Left ventricle myocardium inferior (tissue), 1 donor: Measurements from ENCODE around the gene OPCML. TPM values are rescaled to one million over a fixed set of nuclear protein-coding genes. Genes with fewer than 3 reads are reported as not detected.

Source experiments
- DNase-seq: peaks from one replicate; pipeline ENCODE4 v3.0.0-alpha.2; 2020
- H3K27ac ChIP-seq: fragments of 200-600 bp; replicated peaks from 2 replicates; pipeline ENCODE4 v1.8.0; 2021
- H3K27me3 ChIP-seq: fragments of 200-600 bp; 2 replicates; pipeline ENCODE4 v1.8.0; 2021; ENCODE audit warnings: low read depth
- H3K36me3 ChIP-seq: fragments of 200-600 bp; 2 replicates; pipeline ENCODE4 v1.8.0; 2021
- H3K4me1 ChIP-seq: fragments of 200-600 bp; 2 replicates; pipeline ENCODE4 v1.8.0; 2021
- H3K4me3 ChIP-seq: fragments of 200-600 bp; 2 replicates; pipeline ENCODE4 v1.8.0; 2021; ENCODE audit warnings: mild to moderate bottlenecking, moderate library complexity
- H3K9me3 ChIP-seq: fragments of 200-600 bp; replicated peaks from 2 replicates; pipeline ENCODE4 v1.8.0; 2021
- CTCF ChIP-seq: fragments of 200-600 bp; IDR thresholded peaks from 2 replicates; pipeline ENCODE4 v1.8.0; 2021; ENCODE audit warnings: antibody characterized with exemption, mild to moderate bottlenecking, borderline replicate concordance
- intact Hi-C: fragments of 100-400 bp; cut with micrococcal nuclease; formaldehyde crosslinking; loops from one replicate; pipeline ENCODE4 v1.11.0; 2022
- total RNA-seq: library from RNA; stranded (reverse); fragmentation: NEBNext Ultra II Directional; extraction: Animal tissue kit (Norgen Biotek cat#: 25700); gene quantifications from one replicate; pipeline ENCODE4 v1.2.1, GENCODE V29; 2021
- donor health status: DM: no; HTN: yes; CAD: no; lungs with severe emphysema.

The OPCML gene
- total RNA-seq, 1 donor from 2014 or later = 0.63 TPM

DNA sequence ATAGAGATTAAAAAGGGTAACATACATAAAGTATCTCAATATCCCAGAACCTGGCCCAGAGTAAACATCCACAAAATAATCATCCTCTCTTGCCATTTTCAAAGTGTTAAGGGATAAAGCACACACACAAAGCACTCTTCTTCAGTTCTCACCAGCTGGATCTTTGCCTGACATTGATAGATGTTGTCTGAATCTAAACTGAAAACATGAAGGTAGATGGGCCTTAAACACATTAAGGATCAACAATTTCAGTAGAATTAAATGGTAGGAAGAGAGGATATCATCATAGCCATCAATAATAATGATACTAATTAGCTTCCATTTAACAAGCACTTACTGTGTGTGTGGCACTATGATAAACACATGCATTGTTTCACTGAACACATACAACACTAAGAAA, 261.1 kb downstream of the OPCML start:
- Histone ChIP-seq H3K27ac (no peak overlapping the region), H3K4me1 (no peaks in the 10 kb centered on the region), H3K36me3 (no peaks in the 10 kb centered on the region), H3K9me3 (no peaks in the 10 kb centered on the region), H3K4me3 (no peak overlapping the region), H3K27me3 (peaks cover 75% of the 10 kb centered on the region)
- no peak for TF ChIP-seq CTCF
- DNase-seq = no peak
- intact Hi-C loops = no loop called here

DNA sequence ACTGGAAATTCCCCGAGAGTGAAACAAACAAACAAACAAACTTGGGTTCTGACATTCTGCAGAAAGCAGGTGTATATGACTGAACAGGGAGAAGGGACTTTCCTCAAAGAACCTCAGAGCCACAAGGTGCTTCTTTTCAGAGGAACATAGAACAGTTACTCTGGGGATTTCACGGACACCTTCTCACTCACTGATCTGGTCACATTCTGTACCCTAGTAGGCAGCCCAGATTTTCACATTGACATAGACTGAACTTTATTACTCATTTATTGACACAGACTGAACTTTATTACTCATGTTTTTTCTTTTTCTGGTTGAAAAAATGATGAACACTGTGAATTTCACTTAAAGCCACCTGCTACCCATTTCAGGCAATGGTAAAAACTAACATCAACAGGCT, 263.0 kb downstream of the OPCML start:
- Histone ChIP-seq H3K9me3 (no peaks in the 10 kb centered on the region), H3K4me3 (no peak overlapping the region), H3K4me1 (no peaks in the 10 kb centered on the region), H3K27me3 (peaks cover 81% of the 10 kb centered on the region), H3K36me3 (no peaks in the 10 kb centered on the region), H3K27ac (no peak overlapping the region)
- no peak for DNase-seq
- TF ChIP-seq CTCF = no peak
- intact Hi-C loops = no loop called here

GRCh38 chr11:133266986-133267385, 265.3 kb downstream of the OPCML start:
- intact Hi-C loops = no loop called here
- peaks cover 100% of the 10 kb centered on the region for H3K27me3 ChIP-seq
- no peak for DNase-seq

DNA sequence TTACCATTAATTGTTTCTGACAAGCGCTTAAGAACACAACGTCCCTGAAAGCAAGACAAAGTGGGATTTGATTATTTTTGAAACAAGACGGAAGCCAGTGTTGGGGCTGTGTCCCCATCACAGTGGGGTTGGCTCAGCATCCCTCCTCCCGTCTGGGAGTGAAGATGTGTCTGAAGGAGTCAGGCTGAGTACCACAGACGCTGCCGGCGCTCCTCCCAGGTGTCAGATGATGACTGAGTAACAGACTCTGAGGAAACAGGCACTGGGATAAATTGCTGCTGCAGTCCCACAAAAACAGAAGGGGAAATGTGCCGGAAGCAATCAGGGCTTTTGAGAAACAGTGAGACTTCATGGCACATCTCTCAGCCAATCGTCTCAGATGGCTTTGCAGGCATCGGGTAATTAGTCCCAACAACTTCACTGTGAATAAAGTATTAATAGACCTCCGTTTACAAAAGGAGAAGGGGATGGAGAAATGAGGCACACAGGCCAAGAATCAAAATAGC, 266.7 kb downstream of the OPCML start:
- TF ChIP-seq CTCF = no peak
- Histone ChIP-seq H3K36me3 (no peaks in the 10 kb centered on the region), H3K9me3 (no peaks in the 10 kb centered on the region), H3K27me3 (peaks cover 94% of the 10 kb centered on the region), H3K4me1 (no peaks in the 10 kb centered on the region), H3K27ac (no peak overlapping the region), H3K4me3 (no peak overlapping the region)
- intact Hi-C loops = no loop called here
- no peak for DNase-seq

More at GRCh38 chr11:133266986-133267385, 265.3 kb downstream of the OPCML start:
- no peak overlapping the region for H3K4me3 ChIP-seq
- H3K27ac ChIP-seq = no peak overlapping the region
- no peak for TF ChIP-seq CTCF
- H3K36me3 ChIP-seq = no peaks in the 10 kb centered on the region
- H3K9me3 ChIP-seq = no peaks in the 10 kb centered on the region
- H3K4me1 ChIP-seq = no peaks in the 10 kb centered on the region

DNA sequence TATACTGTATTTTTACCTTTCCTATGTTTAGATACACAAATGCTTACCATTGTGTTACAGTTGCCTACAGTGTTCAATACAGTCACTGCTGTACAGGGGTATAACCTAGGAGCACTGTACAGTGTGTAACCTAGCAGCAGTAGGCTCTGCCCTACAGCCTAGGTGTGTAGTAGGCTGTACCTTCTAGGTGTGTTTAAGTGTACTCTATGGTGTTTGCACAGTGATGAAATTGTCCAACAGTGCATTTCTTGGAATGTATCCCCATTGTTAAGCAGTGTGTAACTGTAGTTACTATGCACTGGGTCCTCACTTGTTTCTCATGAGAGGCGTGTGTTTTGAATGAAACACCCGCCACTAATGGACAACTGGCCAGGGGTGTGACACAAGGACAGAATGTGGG, 269.0 kb downstream of the OPCML start:
- Histone ChIP-seq H3K4me3 (no peak overlapping the region), H3K27me3 (peaks cover 71% of the 10 kb centered on the region), H3K27ac (no peak overlapping the region), H3K36me3 (no peaks in the 10 kb centered on the region), H3K4me1 (no peaks in the 10 kb centered on the region), H3K9me3 (no peaks in the 10 kb centered on the region)
- intact Hi-C loops = no loop called here
- TF ChIP-seq CTCF = no peak
- DNase-seq = no peak
